Right atrium auricular region (tissue), 2 donors: ENCODE measurements around the gene ZNF358. TPM values are rescaled to one million over a fixed set of nuclear protein-coding genes. Genes with fewer than 3 reads are reported as not detected.
"Not testable (repeated sequence)": the region's sequence is repeated elsewhere in the genome, so short reads cannot be mapped to it uniquely, and the experiment has no call there.

ENCODE experiments used
- DNase-seq: peaks from one replicate; pipeline ENCODE4 v3.0.0-alpha.2; 2019; ENCODE audit warnings: low spot score
- H3K27ac ChIP-seq, 2 donors: fragments of 200-600 bp; sonication (generic); 1 replicate in 1 of 2; 2 replicates in 1 of 2; pipeline ENCODE4 v1.5.1; 2016 to 2019
- H3K27me3 ChIP-seq, 2 donors: fragments of 200-600 bp; sonication (generic); one replicate each; pipeline versions ENCODE4 v1.5.1 to v1.6.0; 2017 to 2019
- H3K36me3 ChIP-seq: fragments of 200-600 bp; sonication (generic); one replicate; pipeline ENCODE4 v1.5.1; 2016
- H3K4me1 ChIP-seq, 2 donors: fragments of 200-600 bp; sonication (generic); one replicate each; pipeline versions ENCODE4 v1.5.1 to v1.6.0; 2017 to 2019
- H3K4me3 ChIP-seq, 2 donors: fragments of 200-600 bp; sonication (generic); 1 replicate in 1 of 2; 2 replicates in 1 of 2; pipeline ENCODE4 v1.5.1; 2017 to 2019; ENCODE audit warnings: mild to moderate bottlenecking in 1 of 2, moderate library complexity in 1 of 2
- H3K9me3 ChIP-seq, 2 donors: fragments of 200-600 bp; sonication (generic); one replicate each; pipeline ENCODE4 v1.5.1; 2019
- total RNA-seq, 2 donors: library from RNA; depleted of rRNA; stranded (reverse); fragments of >200 nt; gene quantifications; one replicate each; pipeline ENCODE4 v1.1.0, GENCODE V29; 2016
- TF ChIP-seq, protein P1 (sequence below), 2 donors: fragments of 200-600 bp; sonication (generic); IDR thresholded peaks; one replicate each; pipeline ENCODE4 v1.5.1; 2019; ENCODE audit warnings: antibody characterized with exemption in 2 of 2

ZNF358 gene
- total RNA-seq, 2 donors from 2014 or later, result 109 to 119 TPM

DNA sequence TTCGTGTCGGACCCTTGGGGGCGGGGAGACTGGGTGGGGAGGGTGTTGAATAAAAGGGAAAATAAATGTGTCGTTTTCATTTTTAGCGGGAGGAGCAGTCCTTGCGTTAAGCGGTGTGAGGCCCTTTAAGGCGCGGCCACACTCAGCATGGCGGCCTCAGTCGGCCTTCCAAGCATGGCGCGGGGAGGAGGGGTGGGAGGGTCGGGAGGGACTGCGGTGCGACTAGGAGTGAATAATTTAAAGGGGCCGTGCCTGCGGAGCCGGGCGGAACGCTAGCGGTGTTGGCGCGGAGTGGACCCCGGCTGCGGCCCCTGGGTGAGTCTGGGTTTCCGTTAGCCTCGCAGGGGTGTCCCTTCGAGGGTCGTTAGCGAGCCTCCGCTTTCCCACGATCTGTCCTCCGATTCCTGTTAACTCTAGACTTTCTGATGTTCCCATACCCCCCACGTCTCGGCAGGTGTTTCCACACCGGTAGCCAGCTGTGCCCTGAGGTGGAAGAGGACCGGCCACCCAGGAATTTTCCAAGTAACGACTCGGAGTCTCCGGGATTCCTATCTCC, 18.1 kb downstream of the ZNF358 start:
- peak; percentile 84 for DNase-seq
- Histone ChIP-seq H3K36me3 (peaks cover 32% of the 10 kb centered on the region), H3K4me3 (peak overlapping the region; percentile 84 to 96), H3K27me3 (no peaks in the 10 kb centered on the region), H3K4me1 (peaks cover 0 to 20% of the 10 kb centered on the region in 2 donors), H3K9me3 (no peaks in the 10 kb centered on the region), H3K27ac (peak overlapping the region; percentile 92 to 94)
- TF ChIP-seq, protein P1, sequence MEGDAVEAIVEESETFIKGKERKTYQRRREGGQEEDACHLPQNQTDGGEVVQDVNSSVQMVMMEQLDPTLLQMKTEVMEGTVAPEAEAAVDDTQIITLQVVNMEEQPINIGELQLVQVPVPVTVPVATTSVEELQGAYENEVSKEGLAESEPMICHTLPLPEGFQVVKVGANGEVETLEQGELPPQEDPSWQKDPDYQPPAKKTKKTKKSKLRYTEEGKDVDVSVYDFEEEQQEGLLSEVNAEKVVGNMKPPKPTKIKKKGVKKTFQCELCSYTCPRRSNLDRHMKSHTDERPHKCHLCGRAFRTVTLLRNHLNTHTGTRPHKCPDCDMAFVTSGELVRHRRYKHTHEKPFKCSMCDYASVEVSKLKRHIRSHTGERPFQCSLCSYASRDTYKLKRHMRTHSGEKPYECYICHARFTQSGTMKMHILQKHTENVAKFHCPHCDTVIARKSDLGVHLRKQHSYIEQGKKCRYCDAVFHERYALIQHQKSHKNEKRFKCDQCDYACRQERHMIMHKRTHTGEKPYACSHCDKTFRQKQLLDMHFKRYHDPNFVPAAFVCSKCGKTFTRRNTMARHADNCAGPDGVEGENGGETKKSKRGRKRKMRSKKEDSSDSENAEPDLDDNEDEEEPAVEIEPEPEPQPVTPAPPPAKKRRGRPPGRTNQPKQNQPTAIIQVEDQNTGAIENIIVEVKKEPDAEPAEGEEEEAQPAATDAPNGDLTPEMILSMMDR (IDR thresholded peaks at IDR 0.05), result no peak

DNA sequence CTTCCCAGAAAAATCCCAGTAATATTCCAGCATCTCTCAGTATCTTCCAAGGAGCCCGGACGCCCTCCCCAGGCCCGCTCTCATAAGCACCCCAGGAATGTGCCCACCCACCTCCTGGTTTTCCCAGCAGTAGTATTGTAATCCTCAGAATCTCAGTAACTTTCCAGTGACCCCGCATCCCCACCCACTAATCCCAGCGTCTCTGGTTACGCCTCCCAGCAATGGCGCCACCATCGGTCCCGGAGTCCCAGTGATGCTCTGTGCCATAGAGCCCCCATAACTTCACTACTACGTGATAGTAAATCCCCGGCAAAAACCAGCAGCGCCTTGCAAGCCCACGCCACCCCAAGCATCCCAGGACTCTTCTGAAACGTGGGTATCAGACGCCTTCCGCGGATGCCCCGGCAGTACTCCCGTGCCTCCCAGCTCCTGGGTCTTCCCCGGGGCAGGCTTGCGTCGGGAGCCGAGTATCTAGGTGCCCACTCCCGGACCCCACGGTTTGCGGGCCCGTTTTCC, 18.7 kb downstream of the ZNF358 start:
- DNase-seq, result peak; percentile 84
- no peaks in the 10 kb centered on the region for H3K9me3 ChIP-seq
- TF ChIP-seq, protein P1 (IDR thresholded peaks at IDR 0.05), result peak in 1 of 2 donors; percentile 29
- H3K36me3 ChIP-seq, result peaks cover 30% of the 10 kb centered on the region
- H3K4me3 ChIP-seq, result peak overlapping the region; percentile 84 to 96
- peaks cover 0 to 20% of the 10 kb centered on the region in 2 donors for H3K4me1 ChIP-seq
- H3K27ac ChIP-seq, result peak overlapping the region; percentile 92 to 94
- no peaks in the 10 kb centered on the region for H3K27me3 ChIP-seq

DNA sequence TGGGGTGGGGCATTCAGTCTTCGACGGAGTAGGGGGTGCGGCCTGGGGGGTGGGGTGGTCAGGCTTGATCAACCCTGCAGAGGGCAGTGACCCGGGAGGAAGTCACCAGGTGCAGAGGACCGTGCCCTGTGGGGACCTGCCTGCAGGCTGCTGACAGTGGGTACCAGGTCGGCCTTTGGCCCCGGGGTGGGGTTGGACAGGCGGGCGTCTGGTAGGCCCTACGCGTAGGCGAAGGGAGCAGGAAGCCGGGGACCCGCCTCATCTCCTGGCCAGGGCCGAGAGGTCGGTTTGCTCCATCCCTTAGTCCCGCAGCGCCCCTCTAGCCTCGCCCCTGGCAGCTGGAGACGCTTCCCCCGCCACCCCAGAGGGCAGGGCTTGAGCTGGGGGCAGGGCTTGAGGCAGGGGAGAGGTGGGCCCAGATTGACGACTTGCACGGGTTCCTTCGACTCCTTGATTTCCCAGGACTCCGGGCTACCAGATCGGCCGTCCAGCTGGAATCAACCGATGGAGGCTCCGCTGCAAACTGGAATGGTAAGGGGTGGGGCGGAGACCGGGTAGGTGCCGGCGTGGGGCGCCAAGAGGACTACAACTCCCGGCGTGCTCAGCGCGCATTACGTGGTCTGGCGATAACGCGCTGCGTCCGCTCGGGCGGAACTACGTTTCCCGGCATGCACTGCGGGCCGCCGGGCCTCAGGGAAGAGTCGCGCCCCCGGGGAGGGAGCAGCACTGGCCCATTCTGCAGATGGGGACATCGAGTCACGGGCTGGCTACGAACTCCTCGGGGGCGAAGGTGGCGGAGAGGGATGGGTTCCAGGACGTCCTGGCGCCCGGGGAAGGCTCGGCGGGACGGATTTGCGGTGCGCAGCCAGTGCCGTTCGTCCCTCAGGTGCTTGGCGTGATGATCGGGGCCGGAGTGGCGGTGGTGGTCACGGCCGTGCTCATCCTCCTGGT, 19.4 kb downstream of the ZNF358 start, which contains the start of gene PNPLA6:
Gene PNPLA6, plus strand, starts transcription at position 671 of the 951 bp plus-strand sequence. Its CDS starts 72 bp downstream, at position 743.
- TF ChIP-seq, protein P1 (IDR thresholded peaks at IDR 0.05), result no peak
- Histone ChIP-seq H3K27me3 (no peaks in the 10 kb centered on the region), H3K36me3 (peaks cover 30% of the 10 kb centered on the region), H3K4me3 (peak within 1 kb of the TSS; percentile 84 to 96), H3K4me1 (peaks cover 0 to 20% of the 10 kb centered on the region in 2 donors), H3K9me3 (no peaks in the 10 kb centered on the region), H3K27ac (peak within 1 kb of the TSS; percentile 92 to 94)
- DNase-seq, result peak; percentile 94

DNA sequence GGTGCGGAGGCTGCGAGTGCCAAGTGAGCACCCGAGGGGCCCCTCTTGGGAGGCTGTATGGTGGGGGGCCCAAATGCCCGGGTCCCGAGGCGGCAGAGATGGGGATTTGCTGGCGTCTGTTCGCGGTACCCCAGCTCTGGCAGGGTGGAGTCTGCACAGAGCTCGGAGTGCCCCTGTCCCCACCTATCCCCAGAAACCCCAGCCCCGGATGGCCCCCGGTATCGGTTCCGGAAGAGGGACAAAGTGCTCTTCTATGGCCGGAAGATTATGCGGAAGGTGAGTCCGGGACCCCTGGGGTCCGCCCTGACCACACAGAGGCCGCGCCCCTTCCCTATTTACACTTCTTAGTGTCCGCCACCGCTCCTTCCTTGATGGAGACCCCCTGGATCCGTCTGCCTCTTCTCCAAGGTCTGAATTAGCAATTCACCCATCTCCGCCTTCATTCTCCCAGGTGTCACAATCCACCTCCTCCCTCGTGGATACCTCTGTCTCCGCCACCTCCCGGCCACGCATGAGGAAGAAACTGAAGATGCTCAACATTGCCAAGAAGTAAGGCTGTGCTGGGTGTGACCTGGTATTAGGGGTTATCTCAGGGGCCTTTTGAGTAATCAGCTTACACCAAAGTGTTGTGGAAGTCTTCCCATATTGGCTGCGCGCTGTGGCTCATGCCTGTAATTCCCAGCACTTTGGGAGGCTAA, 20.2 kb downstream of the ZNF358 start:
- peaks cover 38% of the 10 kb centered on the region for H3K36me3 ChIP-seq
- DNase-seq, result no peak

DNA sequence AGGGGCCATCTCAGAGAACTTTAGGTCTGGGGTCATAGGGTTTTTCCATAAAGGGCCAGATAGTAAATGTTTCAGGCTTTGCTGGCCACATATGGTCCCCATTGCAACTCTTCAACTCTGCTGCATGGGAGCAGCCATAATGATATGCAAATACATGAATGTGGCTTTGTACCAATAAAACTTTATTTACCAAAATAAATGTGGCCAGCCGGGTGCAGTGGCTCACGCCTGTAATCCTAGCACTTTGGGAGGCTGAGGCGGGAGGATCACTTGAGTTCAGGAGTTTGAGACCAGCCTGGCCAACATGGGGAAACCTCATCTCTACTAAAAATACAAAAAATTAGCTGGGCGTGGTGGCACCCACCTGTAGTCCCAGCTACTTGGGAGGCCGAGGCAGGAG, 23.1 kb downstream of the ZNF358 start:
- H3K27me3 ChIP-seq, H3K9me3 ChIP-seq, H3K4me1 ChIP-seq, H3K4me3 ChIP-seq, H3K27ac ChIP-seq, DNase-seq: not testable (repeated sequence)
- peaks cover 62% of the 10 kb centered on the region for H3K36me3 ChIP-seq

More for the DNA sequence above, 20.2 kb downstream of the ZNF358 start:
- Histone ChIP-seq H3K9me3 (no peaks in the 10 kb centered on the region), H3K27me3 (no peaks in the 10 kb centered on the region), H3K4me3 (peak overlapping the region; percentile 84 to 96), H3K27ac (peak overlapping the region; percentile 92 to 94), H3K4me1 (peaks cover 0 to 20% of the 10 kb centered on the region in 2 donors)
- TF ChIP-seq, protein P1 (IDR thresholded peaks at IDR 0.05), result no peak
